Right renal pelvis (tissue), 4 donors: ENCODE results near the gene GALNT13. TPM values are rescaled to one million over a fixed set of nuclear protein-coding genes. Genes with fewer than 3 reads are reported as not detected.

Source experiments
- DNase-seq, 4 donors: peaks; one replicate each; pipeline ENCODE4 v3.0.0-alpha.2; 2013; ENCODE audit warnings: low read depth in 4 of 4, low spot score in 3 of 4, missing footprints in 1 of 4
- polyA plus RNA-seq, 4 donors: library from polyadenylated mRNA; unstranded; fragments of 120-200 nt; gene quantifications; one replicate each; pipeline ENCODE4 v1.2.1, GENCODE V29; 2013; ENCODE audit not compliant: insufficient read length in 4 of 4

The GALNT13 gene
- 1 to 10 TPM; 1.9 to 2.9 (median 2.4) TPM for polyA plus RNA-seq

DNA sequence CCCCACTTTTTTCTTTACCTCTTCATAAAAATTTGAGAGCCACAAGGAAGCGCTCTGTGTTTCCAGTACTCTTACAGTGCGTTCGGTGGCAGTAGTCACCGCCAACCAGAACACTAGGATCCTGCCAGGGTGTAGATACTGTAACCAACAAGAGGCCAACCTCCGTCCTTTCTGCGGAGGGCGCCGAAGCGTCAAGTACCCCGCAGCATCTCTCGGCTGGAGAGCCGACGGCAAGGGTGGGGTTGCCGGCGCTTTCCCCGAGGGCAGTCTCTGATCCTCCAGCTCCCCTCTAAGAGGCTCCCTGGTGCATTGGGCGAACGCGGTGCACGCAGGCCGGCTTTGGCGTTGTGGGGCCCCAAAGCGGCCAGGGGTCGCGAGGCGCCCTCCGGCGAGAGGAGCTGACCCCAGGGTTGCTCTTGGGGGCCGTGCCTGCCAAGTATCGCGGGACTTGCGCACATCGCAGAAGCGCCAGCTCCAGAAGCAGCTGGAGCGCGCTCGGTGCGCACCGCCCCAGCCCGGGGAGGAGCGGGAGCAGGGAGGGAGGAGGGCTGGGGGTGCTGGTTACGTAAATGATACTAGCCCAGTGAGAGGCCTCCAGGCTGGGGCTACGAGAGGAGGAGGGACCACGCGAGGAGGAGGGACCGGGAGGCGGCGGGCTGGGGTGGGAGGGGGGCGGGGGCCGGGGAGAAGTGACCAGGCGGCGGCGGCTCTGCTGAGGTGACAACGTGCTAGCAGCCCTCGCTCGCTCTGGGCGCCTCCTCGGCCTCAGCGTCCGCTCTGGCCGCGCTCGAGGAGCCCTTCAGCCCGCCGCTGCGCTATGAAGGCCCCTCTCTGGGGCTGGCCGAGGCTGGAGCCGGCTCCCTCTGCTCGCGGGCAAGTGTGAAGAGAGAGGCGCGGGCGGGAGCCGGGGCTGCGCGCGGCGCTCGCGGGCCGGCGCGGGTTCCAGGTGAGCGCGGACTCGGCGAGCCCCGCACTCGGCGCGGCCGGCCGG lies at the start of gene GALNT13:
Gene GALNT13, plus strand, starts transcription at position 692 of the 991 bp plus-strand sequence.
- DNase-seq, result peak; percentile 40 to 61 (median 54)

DNA sequence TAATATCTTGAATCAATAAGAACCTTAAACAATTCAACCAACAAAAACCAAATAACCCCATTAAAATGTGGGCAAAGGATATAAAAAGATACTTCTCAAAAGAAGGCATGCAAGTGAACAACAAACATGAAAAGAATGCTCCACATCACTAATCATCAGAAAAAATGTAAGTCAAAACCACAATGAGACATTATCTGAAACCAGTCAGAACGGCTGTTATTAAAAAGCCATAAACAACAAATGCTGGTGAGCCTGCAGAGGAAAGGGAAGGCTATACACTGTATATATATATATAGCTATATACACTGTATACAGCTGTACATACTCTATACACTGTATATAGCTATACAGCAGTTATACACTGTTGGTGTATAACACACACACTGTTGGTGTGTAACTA lies 47.8 kb upstream of the GALNT13 start:
- no peak for DNase-seq

DNA sequence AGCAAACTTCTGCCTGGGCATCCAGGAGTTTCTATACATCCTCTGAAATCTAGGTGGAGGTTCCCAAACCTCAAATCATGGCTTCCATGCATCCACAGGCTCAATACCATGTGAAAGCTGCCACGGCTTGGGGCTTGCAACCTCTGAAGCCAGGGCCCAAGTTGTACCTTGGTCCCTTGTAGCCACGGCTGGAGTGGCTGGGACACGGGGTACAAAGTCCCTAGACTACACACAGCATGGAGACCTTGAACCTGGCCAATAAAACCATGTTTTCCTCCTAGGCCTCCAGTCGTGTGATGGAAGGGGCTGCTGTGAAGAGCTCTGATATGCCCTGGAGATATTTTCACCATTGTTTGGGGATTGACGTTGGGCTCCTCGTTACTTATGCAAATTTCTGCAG lies 43.4 kb upstream of the GALNT13 start:
- no peak for DNase-seq

DNA sequence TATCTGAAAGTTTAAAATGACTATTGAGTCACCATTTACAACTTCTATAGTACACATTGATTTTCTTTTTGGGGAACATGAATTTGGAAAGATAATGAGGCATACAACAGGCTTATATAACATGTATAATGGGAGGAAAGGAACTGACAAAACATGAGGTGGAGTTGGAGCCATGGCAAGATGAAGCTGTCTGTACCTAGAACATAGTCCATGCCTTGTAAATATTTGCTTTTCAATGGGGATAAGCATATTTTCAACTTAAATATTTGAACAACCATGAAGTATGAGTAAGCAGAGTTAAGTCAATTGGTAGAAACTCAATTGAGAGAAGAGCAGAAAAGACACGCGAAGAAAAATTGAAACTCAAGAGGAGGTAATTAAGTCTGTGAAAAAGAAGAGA lies 37.1 kb upstream of the GALNT13 start:
- DNase-seq, result no peak

DNA sequence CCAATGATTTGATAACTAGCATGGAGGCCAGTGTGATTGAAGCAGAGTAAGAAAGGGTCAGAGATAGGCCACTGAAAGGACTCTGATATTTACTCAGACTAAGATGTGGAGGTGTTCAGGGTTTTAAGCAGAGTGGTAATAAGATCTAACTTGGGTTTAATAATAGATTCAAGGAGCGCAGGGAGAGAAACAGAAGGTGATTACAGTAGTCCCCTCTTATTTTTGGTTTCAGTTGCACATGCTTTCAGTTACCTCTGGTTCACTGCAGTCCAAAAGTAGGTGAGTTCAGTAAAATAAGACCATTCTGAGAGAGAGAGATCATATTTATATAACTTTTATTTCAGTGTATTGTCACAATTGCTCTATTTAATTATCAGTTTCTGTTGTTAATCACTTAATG lies 13.5 kb upstream of the GALNT13 start:
- no peak for DNase-seq

DNA sequence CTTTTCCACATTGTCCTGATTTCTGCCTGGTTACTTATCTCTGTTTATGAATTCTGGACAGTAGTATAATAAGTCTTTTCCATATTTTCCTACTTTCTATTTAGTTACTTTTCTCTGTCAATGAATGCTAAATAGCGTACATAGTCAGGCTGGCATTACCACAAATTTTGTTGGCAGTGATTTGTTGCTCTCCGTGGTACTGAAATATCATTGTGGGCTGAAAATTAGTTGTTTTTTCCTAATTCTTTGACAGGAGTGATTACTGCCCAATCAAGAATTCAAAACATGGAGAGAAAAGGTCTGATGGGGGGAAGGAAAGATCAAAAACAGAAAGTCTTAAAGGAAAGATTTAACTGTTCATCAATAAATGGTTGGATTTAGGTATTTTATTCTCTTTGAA lies 7.7 kb upstream of the GALNT13 start:
- no peak for DNase-seq

DNA sequence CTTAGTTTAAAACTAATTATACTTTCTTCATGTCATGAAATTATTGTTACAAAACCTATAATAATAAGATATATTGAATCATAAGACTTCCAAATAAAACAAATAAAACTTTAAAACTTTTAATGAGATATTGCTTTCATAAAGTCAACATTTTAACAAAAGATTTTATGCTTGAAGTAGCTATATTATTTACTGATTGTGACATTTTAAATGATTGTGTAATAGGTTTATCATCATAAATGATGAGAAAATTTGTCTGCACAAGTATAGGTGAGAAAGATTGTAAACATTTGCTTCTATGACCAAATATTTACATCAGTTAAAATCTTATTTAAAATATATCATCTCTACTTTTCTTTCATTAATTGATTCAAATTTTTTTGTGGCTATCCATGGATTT lies 5.1 kb upstream of the GALNT13 start:
- no peak for DNase-seq

DNA sequence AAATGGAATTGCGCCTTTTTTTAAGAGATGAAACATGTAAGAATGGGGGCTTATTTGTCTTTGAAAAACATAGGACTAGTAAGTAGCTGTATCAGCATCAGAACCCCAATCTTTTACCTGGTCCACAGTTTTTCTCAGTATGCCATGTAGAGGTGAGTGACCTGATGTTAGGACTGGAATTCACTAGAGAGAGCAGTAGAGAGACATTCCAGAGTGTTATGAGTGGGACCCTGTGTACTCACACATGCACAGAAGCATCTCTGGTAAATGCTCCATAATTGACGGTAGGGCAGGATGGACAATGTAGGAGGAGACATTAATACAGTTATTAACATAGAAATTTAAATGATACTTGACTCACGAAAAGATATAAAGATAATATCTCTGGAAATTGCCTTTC lies 1.4 kb upstream of the GALNT13 start:
- DNase-seq, result no peak

DNA sequence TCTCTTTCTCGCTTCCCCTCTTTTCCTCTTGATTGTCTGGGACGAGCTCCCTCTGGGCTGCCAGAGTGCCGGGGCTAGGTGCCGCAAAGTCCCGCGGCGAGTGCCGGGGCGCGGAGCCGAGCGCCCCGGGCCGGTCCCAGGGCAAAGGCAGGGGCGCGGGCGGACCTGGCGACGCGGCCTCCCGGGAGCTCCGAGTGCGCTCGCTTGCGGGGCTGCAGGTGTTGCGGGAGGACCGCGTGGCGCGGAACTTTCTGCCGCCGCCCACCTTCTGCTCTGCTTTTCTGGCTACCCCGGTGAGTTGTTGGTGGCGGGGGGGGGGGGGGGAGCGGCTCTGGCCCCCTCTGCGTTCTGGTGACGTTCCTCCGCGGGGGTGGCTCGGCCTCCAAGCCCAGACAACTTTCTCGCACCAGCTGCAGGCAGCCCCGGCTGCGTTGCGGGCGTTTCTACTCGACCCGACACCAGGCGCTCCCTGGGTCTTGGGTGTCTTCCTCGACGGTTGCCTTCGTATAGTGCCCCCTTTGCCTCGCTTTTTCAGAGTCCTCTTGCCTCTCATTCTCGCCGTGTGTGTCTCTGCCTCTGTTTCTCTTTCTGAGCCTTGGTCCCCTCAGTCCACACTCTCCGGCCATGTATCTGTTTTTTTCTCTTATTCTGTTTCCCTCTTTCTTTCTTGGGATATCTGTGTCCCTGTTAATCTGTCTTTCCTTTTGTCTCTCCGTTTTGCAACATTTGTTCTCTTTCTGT lies 759 bp downstream of the GALNT13 start:
- no peak for DNase-seq

DNA sequence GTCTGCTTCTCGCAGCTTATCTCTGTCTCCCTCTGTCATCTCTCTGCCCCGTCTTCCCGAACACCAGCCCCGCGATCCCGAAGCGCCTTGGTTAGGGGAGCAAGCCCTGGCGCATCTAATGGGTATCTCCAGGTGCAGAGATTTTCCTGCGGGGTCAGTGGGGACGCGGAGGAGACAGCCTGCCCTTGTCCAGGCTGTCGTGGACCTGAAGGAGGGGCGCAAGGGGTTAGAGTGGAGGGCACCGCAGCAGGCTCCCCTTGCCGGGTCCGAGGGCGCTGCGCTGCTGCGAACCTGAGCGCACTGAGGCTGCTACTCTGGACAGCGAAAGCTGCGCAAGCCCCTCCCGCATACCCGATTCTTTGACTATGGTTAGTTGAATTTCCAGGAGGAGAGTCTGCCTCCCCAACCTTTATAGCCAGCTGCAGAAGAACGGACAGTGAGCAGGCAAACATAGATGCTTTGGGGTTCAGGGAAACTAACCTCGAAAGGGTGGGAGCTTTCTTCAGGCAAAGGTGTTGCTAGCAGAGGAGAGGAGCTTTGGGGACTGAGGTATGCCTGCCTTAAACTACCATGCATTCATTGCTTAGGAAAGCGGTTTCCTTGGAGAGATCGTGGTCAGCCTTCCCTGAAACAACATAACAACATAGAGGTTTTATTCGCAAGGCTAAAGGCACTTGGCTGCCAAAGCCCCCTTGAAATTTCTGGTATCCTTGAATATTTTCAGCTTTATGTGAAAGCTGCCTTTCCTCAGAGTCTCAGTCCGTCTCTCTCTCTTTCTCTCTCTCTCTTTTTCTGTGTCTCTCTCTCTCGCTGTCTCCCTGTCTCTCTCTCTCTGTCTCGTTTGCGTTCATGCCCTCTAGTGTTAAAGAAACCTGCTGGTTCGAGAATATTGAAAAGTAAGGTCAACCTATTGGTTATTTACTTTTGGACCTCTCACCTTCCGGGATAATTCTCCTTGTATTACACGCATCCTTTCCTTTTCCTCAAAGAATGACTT lies 1.6 kb downstream of the GALNT13 start:
- no peak for DNase-seq

DNA sequence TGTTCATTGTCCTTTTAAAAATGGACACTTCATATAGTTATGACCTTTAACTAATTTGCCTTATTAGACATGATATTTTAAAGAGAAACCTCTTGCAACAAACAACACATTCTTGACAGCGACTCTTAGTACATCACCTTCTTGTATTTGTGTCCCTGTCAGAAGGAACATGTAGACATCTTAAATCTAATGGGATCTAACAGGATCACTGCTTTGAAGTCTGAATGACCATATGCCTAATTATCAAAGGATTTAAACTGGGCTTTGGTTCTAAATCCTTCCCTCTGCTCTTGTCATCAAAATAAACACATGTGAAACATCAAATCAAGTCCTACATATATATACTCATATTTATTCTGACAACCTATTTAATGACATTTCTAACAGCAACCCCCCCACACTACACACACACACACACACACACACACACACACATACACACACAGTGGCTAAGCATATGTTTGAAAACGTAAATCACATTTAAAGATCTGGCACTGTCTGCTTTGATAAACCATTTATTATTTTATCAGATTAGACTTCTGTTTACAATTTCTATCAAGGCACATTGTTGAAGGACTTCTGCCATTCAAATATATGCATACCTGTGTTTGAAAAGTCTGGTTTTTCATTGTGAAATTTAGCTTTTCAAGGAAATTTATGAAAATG lies 4.2 kb downstream of the GALNT13 start:
- DNase-seq, result no peak

DNA sequence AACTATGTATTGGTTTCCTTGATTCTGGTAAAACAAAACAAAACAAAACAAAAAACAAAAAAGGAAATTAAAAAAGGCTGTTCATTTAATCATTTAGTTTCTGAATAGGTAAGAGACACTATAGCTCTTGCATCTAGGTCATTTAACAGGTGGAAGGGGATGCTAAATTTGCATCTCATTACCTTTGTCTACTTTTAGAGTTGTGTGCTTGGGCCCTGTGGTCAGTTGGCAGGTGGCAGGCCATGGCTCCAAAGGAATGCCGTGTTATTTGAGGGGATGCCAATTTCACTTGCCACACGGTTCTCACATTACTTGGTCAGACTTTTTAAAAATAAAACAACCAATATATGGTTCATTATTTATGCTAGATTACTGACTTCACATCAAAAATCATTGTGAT lies 9.2 kb downstream of the GALNT13 start:
- DNase-seq, result no peak

DNA sequence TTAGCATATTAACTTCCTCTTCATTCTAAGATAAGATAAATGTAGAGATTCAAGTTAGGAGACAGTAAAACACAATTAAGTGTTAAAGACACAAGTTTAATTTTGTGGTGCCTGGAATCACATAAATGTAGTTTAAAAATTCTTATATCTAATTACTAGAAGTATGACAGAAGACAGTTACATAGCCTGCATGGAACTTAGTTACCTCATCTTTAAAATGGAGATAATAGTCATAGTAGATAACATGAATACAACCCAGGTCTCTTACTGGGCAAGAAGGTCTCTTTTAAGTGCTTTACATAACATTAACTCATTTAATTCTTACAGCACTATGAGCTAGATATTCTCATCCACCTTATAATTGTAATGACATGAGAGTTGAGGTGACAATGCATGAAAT lies 15.1 kb downstream of the GALNT13 start:
- DNase-seq, result no peak

DNA sequence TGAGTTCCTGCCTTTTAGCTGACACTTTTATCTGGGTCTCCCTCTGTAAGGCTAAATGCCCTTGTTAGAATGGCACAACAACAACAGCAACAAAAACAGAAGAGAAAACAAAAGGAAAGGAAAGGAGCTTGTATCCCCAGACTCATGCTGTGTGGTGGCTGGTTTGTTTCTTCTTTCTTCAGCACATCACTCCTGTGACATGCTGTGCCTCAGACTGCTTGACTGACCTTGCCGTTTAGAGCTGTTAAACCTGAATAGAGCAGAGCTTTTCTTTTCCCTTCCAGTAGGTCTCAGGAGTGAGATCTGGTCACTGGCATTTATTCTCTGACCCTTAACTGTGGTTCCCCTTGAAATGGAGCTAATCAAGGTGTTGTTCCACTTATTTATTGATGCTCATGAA lies 18.9 kb downstream of the GALNT13 start:
- no peak for DNase-seq

DNA sequence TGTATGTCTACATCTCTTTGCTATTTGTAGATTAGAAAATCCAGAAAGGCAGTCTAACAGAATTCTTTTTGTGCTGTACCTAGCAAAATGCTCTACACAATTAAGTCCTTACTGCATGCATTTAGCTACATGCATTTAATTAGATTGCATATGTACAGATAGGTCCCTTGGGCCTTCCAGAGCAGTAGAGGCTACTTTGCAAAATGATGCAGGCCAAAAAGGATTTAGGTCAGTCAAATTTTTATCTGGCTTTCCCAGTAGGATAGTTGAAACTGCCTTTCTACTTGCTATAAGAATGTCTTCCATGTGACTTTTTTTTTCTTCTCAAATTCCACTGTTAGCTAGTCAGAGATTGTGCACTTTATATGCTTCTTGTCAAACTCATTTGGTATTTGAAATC lies 19.3 kb downstream of the GALNT13 start:
- DNase-seq, result no peak

DNA sequence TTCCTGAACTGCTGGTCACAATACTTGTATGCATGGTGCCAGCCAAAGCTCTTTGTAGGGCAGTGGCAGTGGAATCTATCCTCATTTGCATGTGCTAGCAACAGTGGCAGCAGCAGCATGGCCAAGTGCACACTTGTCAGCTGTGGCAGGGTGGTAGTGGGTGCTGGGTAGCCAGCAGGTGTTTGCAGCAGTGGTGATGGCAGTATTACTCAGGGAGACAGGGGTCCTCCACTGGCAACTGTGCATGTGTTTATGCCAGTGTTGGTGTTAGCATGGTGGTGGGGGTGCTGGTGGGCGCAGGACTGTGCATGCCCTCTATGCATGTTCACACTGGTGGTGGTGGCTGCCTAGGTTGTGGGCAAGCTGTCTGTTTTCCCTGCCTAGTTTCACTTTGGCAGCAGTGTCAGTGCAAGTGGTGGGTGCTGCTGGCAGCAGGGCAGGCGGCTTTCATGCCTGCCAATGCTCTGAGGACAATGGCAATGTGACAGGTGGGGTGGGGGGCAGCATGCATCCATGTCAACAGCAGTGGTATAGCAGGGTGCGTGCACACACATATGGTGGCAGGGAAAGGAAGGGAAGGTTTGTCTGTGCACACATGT lies 41.2 kb downstream of the GALNT13 start:
- no peak for DNase-seq

DNA sequence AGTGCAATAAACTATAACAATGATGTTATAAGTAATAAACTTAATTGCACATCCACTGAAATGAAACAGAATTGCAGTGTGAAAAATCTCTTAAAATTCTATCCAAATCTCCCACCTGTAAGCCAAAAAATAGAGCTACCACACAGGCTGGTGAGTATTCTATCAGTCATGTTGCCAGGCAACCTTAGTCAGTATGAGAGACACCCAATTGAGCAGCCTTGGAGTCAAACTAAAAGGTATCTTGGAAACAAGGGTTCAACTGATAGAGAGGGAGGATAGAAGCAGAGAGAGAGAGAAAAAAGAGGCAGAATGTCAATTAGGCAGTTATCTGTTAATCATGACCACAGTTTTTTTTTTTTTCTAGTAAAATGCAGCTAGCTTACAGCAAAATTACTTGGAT lies 45.8 kb downstream of the GALNT13 start:
- DNase-seq, result no peak

DNA sequence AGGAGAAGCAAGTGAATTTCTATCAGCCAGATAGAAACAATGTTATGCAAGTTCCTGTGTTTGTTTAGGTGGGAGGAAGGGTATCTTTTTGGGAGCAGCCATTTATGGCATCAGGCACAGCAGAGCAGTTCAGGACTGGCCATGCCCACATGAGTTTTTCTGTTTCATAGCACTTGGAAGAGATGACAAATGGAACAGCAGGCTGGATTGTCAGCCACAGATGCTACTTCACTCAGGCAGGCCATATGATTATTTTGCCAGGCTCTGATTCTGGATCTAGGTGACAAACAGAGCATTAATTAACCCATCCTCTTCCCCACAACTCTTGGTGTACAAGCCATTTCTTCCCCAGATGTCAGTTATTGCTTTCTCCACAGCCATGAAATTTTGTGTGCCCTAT lies 63.8 kb downstream of the GALNT13 start:
- DNase-seq, result no peak

DNA sequence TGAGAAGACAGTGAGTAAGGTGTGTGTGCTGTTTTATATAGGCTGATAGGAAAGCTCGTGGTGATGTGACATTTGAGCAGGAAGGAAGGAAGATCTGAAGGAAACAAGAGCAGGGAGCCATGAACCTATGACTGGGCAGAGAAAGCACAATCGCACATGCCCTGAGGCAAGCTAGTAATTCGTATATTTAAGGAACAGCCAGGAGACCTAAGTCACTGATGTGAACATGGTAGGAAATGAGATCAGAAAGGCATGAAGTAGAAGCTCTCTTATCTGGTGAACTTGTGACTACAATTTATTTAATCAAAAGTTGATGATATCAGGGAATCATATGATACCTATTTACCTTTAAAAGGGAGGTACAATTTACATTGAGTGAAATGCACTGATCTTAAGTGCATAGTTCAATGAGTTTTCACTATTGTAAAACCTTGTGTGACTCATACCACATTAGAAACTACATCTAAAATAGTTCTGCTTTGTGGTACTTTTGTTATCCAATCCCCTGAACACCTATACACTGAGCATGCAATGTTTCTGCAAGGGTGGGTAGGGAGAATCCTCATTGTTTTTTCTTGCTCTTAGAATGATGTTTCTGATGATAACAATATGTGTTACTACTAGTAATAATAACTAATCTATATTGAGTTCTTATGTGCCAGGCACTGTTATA lies 67.5 kb downstream of the GALNT13 start:
- peak in 1 of 4 donors; percentile 4 for DNase-seq
